GM12875 (cell line): ENCODE data around the gene HAO1.

Source experiments
- H3K4me3 ChIP-seq: one replicate; pipeline ENCODE4 v1.5.1; 2011; ENCODE audit warnings: low read depth, low read length, control low read depth
- TF ChIP-seq, protein P1 (sequence below): IDR thresholded peaks from 2 replicates; pipeline ENCODE4 v1.5.1; 2011; ENCODE audit warnings: low read depth, mild to moderate bottlenecking, control low read depth, inconsistent platforms, low read length, moderate library complexity, borderline replicate concordance; ENCODE audit not compliant: insufficient read depth

HAO1 gene

DNA sequence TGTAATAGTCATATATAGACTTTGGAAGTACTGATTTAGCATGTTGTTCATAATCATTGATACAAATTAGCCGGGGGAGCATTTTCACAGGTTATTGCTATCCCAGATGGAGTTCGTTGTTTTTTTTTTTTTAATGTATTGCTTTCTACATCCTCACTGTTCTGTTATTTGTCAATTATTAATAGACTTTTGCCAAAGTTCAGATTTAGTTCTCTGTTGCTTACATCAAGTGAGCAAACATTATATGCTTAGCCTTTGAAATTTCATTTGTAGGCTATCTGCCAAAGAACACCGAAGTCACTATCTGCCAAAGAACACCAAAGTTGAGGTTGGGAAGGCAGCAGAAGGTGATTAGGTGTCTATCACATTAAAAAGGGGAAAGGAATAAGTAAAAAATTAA is at the start of gene HAO1:
TSS of gene HAO1 (minus strand) at position 118 of the 400 bp plus-strand sequence. CDS start at position 82, 36 bp downstream.
- no peak within 1 kb of the TSS for H3K4me3 ChIP-seq
- TF ChIP-seq, protein P1, sequence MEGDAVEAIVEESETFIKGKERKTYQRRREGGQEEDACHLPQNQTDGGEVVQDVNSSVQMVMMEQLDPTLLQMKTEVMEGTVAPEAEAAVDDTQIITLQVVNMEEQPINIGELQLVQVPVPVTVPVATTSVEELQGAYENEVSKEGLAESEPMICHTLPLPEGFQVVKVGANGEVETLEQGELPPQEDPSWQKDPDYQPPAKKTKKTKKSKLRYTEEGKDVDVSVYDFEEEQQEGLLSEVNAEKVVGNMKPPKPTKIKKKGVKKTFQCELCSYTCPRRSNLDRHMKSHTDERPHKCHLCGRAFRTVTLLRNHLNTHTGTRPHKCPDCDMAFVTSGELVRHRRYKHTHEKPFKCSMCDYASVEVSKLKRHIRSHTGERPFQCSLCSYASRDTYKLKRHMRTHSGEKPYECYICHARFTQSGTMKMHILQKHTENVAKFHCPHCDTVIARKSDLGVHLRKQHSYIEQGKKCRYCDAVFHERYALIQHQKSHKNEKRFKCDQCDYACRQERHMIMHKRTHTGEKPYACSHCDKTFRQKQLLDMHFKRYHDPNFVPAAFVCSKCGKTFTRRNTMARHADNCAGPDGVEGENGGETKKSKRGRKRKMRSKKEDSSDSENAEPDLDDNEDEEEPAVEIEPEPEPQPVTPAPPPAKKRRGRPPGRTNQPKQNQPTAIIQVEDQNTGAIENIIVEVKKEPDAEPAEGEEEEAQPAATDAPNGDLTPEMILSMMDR: no peak

- TF ChIP-seq, protein P1: no peak
- H3K4me3 ChIP-seq: no peak overlapping the region
Observed at GRCh38 chr20:7989379-7989778, 49.1 kb upstream of the HAO1 start.

GRCh38 chr20:7985916-7986315 is 45.7 kb upstream of the HAO1 start:
- TF ChIP-seq, protein P1: no peak
- H3K4me3 ChIP-seq: no peak overlapping the region

DNA sequence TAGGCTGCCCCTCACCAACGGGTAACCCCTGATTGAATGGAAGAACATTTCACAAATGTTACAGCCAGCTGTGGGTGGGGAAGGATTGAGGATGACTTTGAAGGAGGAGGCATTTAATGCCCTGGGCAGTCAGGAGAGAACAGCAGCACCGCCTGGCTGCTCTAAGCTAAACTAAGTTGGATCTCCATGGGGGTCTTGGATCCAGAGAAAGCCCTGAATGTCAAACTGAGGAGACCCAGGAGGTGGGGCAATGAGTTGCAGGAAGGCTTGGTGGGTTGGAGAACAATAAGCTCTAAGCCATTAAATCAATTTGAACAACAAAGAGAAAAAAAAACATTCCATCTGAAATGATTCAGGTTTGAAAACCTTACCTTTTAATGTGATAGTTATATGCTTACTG is 43.9 kb upstream of the HAO1 start:
- H3K4me3 ChIP-seq: no peak overlapping the region
- TF ChIP-seq, protein P1: no peak

DNA sequence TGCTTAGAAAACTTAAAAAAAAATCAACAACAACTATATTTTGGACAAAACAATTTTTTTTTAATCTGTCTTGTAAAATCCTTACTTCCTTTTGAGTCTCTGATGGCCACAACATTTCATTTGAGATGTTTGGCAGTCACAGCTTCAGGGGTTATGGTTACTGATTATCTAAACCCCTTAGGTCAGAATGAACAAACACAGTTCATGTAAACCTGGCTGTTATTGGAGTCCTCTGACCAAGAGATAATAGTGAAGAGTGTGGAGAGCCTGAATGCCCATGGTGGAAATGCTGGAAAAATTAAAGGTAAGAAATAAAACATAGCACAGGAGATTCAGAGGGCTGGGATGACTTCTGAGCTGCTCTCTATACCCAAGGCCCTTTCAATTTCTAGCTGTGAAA is 41.1 kb upstream of the HAO1 start:
- TF ChIP-seq, protein P1: no peak
- no peak overlapping the region for H3K4me3 ChIP-seq

DNA sequence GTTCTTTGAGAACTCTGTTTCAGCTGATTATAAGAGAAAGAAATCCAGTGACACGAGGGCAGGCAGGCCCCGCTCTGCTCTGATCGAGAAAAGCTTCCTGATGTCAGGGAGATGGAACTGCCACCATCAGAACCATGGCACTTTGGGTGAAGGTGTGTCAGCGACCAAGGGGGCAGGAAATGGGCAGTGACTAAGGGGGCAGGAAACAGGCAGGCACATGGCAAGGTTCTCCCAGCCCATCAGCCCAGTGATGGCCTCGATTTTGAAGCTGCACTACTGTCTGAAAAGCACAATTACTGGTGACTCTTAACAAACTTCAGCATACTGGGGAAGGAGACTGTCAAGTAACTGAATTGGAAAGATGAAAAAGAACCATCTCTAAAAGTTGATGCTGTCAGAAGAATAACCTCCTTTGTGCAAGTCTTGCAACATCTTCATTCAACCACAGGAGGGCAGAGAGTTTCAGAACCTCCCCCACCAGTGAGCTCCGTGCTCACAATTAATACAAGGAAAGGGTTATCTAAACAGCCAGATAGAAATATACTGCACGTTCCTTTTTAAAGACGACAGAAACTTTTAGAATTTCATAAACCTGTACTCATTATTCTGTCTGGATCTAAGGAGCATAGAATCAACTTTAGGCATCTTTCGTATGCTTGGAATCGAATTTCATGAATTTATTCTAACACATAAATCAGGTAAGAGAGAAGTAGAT is 40.2 kb upstream of the HAO1 start:
- TF ChIP-seq, protein P1: peak; percentile 28; the same call in 1 of the 2 replicates
- H3K4me3 ChIP-seq: no peak overlapping the region

DNA sequence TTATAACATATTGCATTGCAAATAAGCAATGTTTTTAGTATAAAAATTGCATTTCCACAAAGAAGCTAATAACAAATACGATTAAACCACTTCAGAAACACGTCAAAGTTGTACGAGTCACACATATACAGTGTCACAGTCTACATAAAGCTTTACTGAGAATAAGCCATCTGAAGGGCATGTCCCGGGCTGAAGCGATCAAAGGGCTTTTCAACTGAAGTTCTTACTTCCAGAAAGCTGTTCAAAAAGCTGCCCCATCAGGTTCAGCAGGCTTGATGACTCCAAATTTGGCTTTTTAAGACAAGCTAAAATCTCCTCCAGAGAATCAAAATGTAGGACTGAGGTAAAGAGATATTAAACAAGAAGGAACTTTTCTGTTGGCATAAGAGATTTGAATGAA is 37.5 kb upstream of the HAO1 start:
- TF ChIP-seq, protein P1: no peak
- H3K4me3 ChIP-seq: no peak overlapping the region
